DOHH2 (cell line): Measurements from ENCODE around the gene PWWP2A.

ENCODE experiments used
- H3F3A ChIP-seq: fragments of 200-600 bp; sonication (generic), shearing (Covaris generic); 2 replicates; pipeline ENCODE4 v1.6.0; 2016; ENCODE audit warnings: antibody characterized with exemption, mild to moderate bottlenecking; ENCODE audit not compliant: control insufficient read depth, insufficient read depth
- H3K27ac ChIP-seq: fragments of 200-600 bp; sonication (generic); 2 replicates; pipeline ENCODE4 v1.5.1; 2014; ENCODE audit warnings: low read depth, mild to moderate bottlenecking, low read length, moderate library complexity
- H3K27me3 ChIP-seq: fragments of 200-600 bp; sonication (generic); 2 replicates; pipeline ENCODE4 v1.6.1; 2014; ENCODE audit warnings: mild to moderate bottlenecking, low read length, mixed read lengths; ENCODE audit not compliant: control insufficient read depth
- H3K36me3 ChIP-seq: fragments of 200-600 bp; sonication (generic); 2 replicates; pipeline ENCODE4 v1.6.1; 2014; ENCODE audit warnings: mild to moderate bottlenecking, low read length, moderate library complexity, mixed read lengths; ENCODE audit not compliant: control insufficient read depth
- H3K4me1 ChIP-seq: fragments of 200-600 bp; sonication (generic); 2 replicates; pipeline ENCODE4 v1.6.1; 2014; ENCODE audit warnings: mild to moderate bottlenecking, low read length, mixed read lengths; ENCODE audit not compliant: control insufficient read depth
- H3K4me2 ChIP-seq: fragments of 200-600 bp; sonication (generic); 2 replicates; pipeline ENCODE4 v1.6.0; 2014; ENCODE audit warnings: mild to moderate bottlenecking, low read length, moderate library complexity
- H3K4me3 ChIP-seq: fragments of 200-600 bp; sonication (generic); 2 replicates; pipeline ENCODE4 v1.5.1; 2014; ENCODE audit warnings: mild to moderate bottlenecking, low read length, mixed read lengths
- H3K79me2 ChIP-seq: fragments of 200-600 bp; sonication (generic); 2 replicates; pipeline ENCODE4 v1.6.1; 2014; ENCODE audit warnings: mild to moderate bottlenecking, low read length, mixed read lengths; ENCODE audit not compliant: control insufficient read depth
- H3K9me2 ChIP-seq: fragments of 200-600 bp; sonication (generic); replicated peaks from 2 replicates; pipeline ENCODE4 v1.6.1; 2014; ENCODE audit warnings: mild to moderate bottlenecking, low read length, mixed read lengths; ENCODE audit not compliant: control insufficient read depth
- H3K9me3 ChIP-seq: fragments of 200-600 bp; sonication (generic); 2 replicates; pipeline ENCODE4 v1.6.1; 2014; ENCODE audit warnings: antibody characterized with exemption, low read length, mixed read lengths; ENCODE audit not compliant: control insufficient read depth, insufficient read depth
- H4K20me1 ChIP-seq: fragments of 200-600 bp; sonication (generic); 2 replicates; pipeline ENCODE4 v1.6.0; 2014; ENCODE audit warnings: low read depth, mild to moderate bottlenecking, antibody characterized with exemption, low read length, moderate library complexity; ENCODE audit not compliant: control insufficient read depth, insufficient read depth
- EZH2phosphoT487 ChIP-seq: fragments of 200-600 bp; sonication (generic); IDR thresholded peaks from 2 replicates; pipeline ENCODE4 v1.6.1; 2017; ENCODE audit warnings: borderline replicate concordance, mild to moderate bottlenecking, antibody characterized with exemption, low read length, moderate library complexity, mixed read lengths
- TF ChIP-seq, protein P1 (sequence below): fragments of 200-600 bp; sonication (generic); IDR thresholded peaks from one replicate; pipeline ENCODE4 v1.5.1; 2014; ENCODE audit warnings: antibody characterized with exemption, mild to moderate bottlenecking, low read depth, low read length; ENCODE audit not compliant: poor library complexity, severe bottlenecking

PWWP2A gene

DNA sequence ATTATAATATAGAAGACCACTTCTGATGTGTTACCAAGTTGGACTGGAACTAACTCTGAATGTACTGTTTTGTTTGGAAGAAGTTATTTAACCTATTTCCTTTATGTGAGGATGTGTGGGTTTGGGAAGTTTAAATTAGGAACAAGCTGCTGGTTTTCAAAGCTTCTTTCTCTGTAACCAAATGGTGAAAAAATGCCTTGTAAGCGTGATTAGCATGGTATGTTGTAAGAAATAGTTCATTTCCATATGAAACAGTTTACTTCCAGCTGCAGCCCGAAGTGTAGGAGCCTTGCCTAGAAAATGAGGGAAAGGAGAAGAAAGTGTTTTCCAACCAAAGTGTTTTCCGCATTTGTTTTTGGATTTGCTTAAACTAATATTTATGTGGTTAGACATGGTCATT lies 74.3 kb downstream of the PWWP2A start:
- no peaks in the 10 kb centered on the region for H3F3A ChIP-seq
- peaks cover 8% of the 10 kb centered on the region for H3K36me3 ChIP-seq
- no peaks in the 10 kb centered on the region for H3K27me3 ChIP-seq
- no peak overlapping the region for H3K4me3 ChIP-seq
- H3K79me2 ChIP-seq: no peaks in the 10 kb centered on the region
- no peaks in the 10 kb centered on the region for H3K9me3 ChIP-seq
- no peak for TF ChIP-seq EZH2phosphoT487
- TF ChIP-seq, protein P1, sequence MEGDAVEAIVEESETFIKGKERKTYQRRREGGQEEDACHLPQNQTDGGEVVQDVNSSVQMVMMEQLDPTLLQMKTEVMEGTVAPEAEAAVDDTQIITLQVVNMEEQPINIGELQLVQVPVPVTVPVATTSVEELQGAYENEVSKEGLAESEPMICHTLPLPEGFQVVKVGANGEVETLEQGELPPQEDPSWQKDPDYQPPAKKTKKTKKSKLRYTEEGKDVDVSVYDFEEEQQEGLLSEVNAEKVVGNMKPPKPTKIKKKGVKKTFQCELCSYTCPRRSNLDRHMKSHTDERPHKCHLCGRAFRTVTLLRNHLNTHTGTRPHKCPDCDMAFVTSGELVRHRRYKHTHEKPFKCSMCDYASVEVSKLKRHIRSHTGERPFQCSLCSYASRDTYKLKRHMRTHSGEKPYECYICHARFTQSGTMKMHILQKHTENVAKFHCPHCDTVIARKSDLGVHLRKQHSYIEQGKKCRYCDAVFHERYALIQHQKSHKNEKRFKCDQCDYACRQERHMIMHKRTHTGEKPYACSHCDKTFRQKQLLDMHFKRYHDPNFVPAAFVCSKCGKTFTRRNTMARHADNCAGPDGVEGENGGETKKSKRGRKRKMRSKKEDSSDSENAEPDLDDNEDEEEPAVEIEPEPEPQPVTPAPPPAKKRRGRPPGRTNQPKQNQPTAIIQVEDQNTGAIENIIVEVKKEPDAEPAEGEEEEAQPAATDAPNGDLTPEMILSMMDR: no peak
- no peaks in the 10 kb centered on the region for H3K4me1 ChIP-seq
- H3K9me2 ChIP-seq: no peaks in the 10 kb centered on the region
- no peak overlapping the region for H3K4me2 ChIP-seq
- H4K20me1 ChIP-seq: no peaks in the 10 kb centered on the region
- H3K27ac ChIP-seq: no peak overlapping the region

- H3K9me3 ChIP-seq: no peaks in the 10 kb centered on the region
- H3K4me3 ChIP-seq: no peak overlapping the region
- H3K27ac ChIP-seq: no peak overlapping the region
- no peaks in the 10 kb centered on the region for H3K9me2 ChIP-seq
- H3K36me3 ChIP-seq: peaks cover 13% of the 10 kb centered on the region
- no peaks in the 10 kb centered on the region for H3K79me2 ChIP-seq
- no peaks in the 10 kb centered on the region for H3K27me3 ChIP-seq
- no peak for TF ChIP-seq EZH2phosphoT487
- TF ChIP-seq, protein P1: no peak
- no peaks in the 10 kb centered on the region for H3F3A ChIP-seq
- H3K4me1 ChIP-seq: no peaks in the 10 kb centered on the region
- no peak overlapping the region for H3K4me2 ChIP-seq
- H4K20me1 ChIP-seq: no peaks in the 10 kb centered on the region
Measured at GRCh38 chr5:160044391-160044804, 74.9 kb downstream of the PWWP2A start.

DNA sequence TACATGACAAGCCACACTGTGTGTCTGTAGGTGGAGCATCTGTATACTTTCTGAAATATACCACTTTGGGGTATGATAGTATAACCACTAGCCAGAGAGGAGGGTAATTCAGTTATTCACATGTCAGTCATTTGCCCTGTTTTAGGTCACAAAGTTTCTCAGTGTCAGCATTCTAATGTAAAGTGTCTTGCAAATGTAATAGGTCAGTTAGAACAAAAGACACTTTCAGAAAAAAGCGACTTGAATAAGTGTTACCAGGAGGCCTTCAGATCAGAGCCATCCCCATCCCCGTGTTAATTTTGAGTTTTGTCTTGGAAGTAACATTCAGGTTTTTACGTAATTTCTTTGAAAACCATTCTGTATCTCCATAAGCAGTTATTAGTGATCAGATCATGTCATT lies 76.6 kb downstream of the PWWP2A start:
- Histone ChIP-seq H3K4me1 (no peaks in the 10 kb centered on the region), H3K79me2 (no peaks in the 10 kb centered on the region), H3K9me2 (no peaks in the 10 kb centered on the region), H3K27ac (no peak overlapping the region), H3K27me3 (no peaks in the 10 kb centered on the region), H3F3A (no peaks in the 10 kb centered on the region), H3K36me3 (peaks cover 18% of the 10 kb centered on the region), H3K4me3 (no peak overlapping the region), H4K20me1 (no peaks in the 10 kb centered on the region), H3K4me2 (no peak overlapping the region), H3K9me3 (no peaks in the 10 kb centered on the region)
- TF ChIP-seq, protein P1: no peak
- no peak for TF ChIP-seq EZH2phosphoT487
